Cardiac fibroblast (primary cell): ENCODE measurements around the gene MYH6.

Source experiments
- DNase-seq, 2 donors: peaks; one replicate each; pipeline versions ENCODE4 v3.0.0 to v3.0.0-alpha.2; 2010; ENCODE audit warnings: low read depth in 2 of 2
- H3K4me3 ChIP-seq, 2 donors: replicated peaks in 1 of 2; 1 replicate in 1 of 2; 2 replicates in 1 of 2; pipeline ENCODE4 v1.5.1; 2011; ENCODE audit warnings: low read depth in 2 of 2, low read length in 2 of 2, mild to moderate bottlenecking in 2 of 2, moderate library complexity in 1 of 2
- CTCF ChIP-seq: IDR thresholded peaks from one replicate; pipeline ENCODE4 v1.5.1; 2011; ENCODE audit warnings: low read depth, mild to moderate bottlenecking, low read length, inconsistent platforms

MYH6 gene

GRCh38 chr14:23366426-23366921 lies 41.6 kb downstream of the MYH6 start:
- H3K4me3 ChIP-seq: no peak overlapping the region
- DNase-seq: peak; percentile 25 to 26
- no peak for TF ChIP-seq CTCF

- DNase-seq: peak in 1 of 2 donors; percentile 33
- TF ChIP-seq CTCF: no peak
- H3K4me3 ChIP-seq: peak overlapping the region; percentile 24 to 36
Observed at GRCh38 chr14:23365732-23366425, 42.2 kb downstream of the MYH6 start.

GRCh38 chr14:23365036-23365731 lies 42.9 kb downstream of the MYH6 start, which contains the start of gene EFS:
Gene EFS, minus strand, starts transcription at chr14:23365172. Its CDS starts 147 bp downstream, at chr14:23365025.
- DNase-seq: no peak
- peak within 1 kb of the TSS; percentile 24 to 48 for H3K4me3 ChIP-seq
- no peak for TF ChIP-seq CTCF

- DNase-seq: no peak
- peak overlapping the region; percentile 19 to 48 for H3K4me3 ChIP-seq
- TF ChIP-seq CTCF: no peak
Observed at GRCh38 chr14:23364164-23365035, 43.7 kb downstream of the MYH6 start.

- TF ChIP-seq CTCF: no peak
- H3K4me3 ChIP-seq: no peak overlapping the region
- DNase-seq: peak in 1 of 2 donors; percentile 10
Observed at GRCh38 chr14:23362200-23362599, 45.9 kb downstream of the MYH6 start.

GRCh38 chr14:23361763-23362162 lies 46.3 kb downstream of the MYH6 start:
- H3K4me3 ChIP-seq: no peak overlapping the region
- no peak for TF ChIP-seq CTCF
- no peak for DNase-seq
